ENCODE data around the gene ABTB2. TPM values are rescaled to one million over a fixed set of nuclear protein-coding genes. Genes with fewer than 3 reads are reported as not detected.

ABTB2 gene
- total and polyA plus RNA-seq, 9 of the 15 experiments (the other 6 are each of a cell fraction or from before 2014, with no cell fraction given): 0.03 to 0.18 (median 0.12) TPM; not detected in 2

- TF ChIP-seq TFE3 (CRISPR knock-in tag; IDR thresholded peaks at IDR 0.05): no peak
- TF ChIP-seq SNIP1 (IDR thresholded peaks at IDR 0.05; ENCODE audit: low read depth): no peak
- TF ChIP-seq PPARD (CRISPR knock-in tag; IDR thresholded peaks at IDR 0.05): no peak
- no peak for TF ChIP-seq MCM5 (IDR thresholded peaks at IDR 0.05; ENCODE audit: low read depth)
- no peak for TF ChIP-seq KDM2B (CRISPR knock-in tag; IDR thresholded peaks at IDR 0.05)
- TF ChIP-seq ZBTB11 (CRISPR knock-in tag; IDR thresholded peaks at IDR 0.05): no peak
- no peak for TF ChIP-seq MEF2A (IDR thresholded peaks at IDR 0.05; ENCODE audit: control insufficient read depth, low read depth, low read length)
- no peak for TF ChIP-seq ZNF507 (tag; conservative IDR thresholded peaks at IDR 0.05)
- no peak for TF ChIP-seq E2F3 (CRISPR knock-in tag; IDR thresholded peaks at IDR 0.05)
- TF ChIP-seq ZNF134 (CRISPR knock-in tag; conservative IDR thresholded peaks at IDR 0.05): no peak
- TF ChIP-seq MEF2D (tag; conservative IDR thresholded peaks at IDR 0.05; ENCODE audit: low read depth): no peak
- TF ChIP-seq CREM (IDR thresholded peaks at IDR 0.05; ENCODE audit: low read depth): peak; percentile 48
- no peak for TF ChIP-seq HNRNPL (IDR thresholded peaks at IDR 0.05; ENCODE audit: low read depth, low read length)
- no peak for TF ChIP-seq TAF1 (IDR thresholded peaks at IDR 0.05; ENCODE audit: control insufficient read depth, extremely low read depth, insufficient read depth, low read length, severe bottlenecking)
- no peak for TF ChIP-seq CHCHD3 (CRISPR knock-in tag; IDR thresholded peaks at IDR 0.05)
- TF ChIP-seq TFAM (CRISPR knock-in tag; conservative IDR thresholded peaks at IDR 0.05): no peak
- TF ChIP-seq HDAC8 (tag; IDR thresholded peaks at IDR 0.05): no peak
- no peak for TF ChIP-seq NELFE (IDR thresholded peaks at IDR 0.05; ENCODE audit: insufficient read depth, insufficient read length)
- TF ChIP-seq ZNF589 (CRISPR knock-in tag; IDR thresholded peaks at IDR 0.05; ENCODE audit: low read depth): no peak
- TF ChIP-seq SMARCE1 (IDR thresholded peaks at IDR 0.05): no peak
- peak; percentile 54; the same call in 1 of the 2 replicates for TF ChIP-seq ZNF511 (CRISPR knock-in tag; IDR thresholded peaks at IDR 0.05)
- TF ChIP-seq CREB5 (CRISPR knock-in tag; IDR thresholded peaks at IDR 0.05): no peak
- TF ChIP-seq BCOR (IDR thresholded peaks at IDR 0.05): peak; percentile 28; the same call in 1 of the 2 replicates
- no peak for TF ChIP-seq IFI16 (CRISPR knock-in tag; IDR thresholded peaks at IDR 0.05)
Observed at GRCh38 chr11:34174412-34175041, 183.3 kb downstream of the ABTB2 start (continued).

All from K562 (cell line).